ENCODE results near the gene KPNA6. TPM values are rescaled to one million over a fixed set of nuclear protein-coding genes. Genes with fewer than 3 reads are reported as not detected.

KPNA6 gene
- total and polyA plus RNA-seq, 2 of the 13 experiments (the other 11 are each of a cell fraction or from before 2014, with no cell fraction given) = 22.0 to 47.5 TPM

GRCh38 chr1:32221980-32222755, 114.3 kb downstream of the KPNA6 start, which contains the start of the genes EIF3I and TMEM234 (continued):
- TF ChIP-seq NFE2L1 (CRISPR knock-in tag; IDR thresholded peaks at IDR 0.05; ENCODE audit: borderline replicate concordance) (no peak), U2AF2 (IDR thresholded peaks at IDR 0.05; ENCODE audit: low read depth, low read length) (peak; percentile 97), MTA1 (CRISPR knock-in tag; IDR thresholded peaks at IDR 0.05; ENCODE audit: borderline replicate concordance) (no peak), HOXA7 (CRISPR knock-in tag; IDR thresholded peaks at IDR 0.05) (no peak), ZNF556 (CRISPR knock-in tag; IDR thresholded peaks at IDR 0.05; ENCODE audit: borderline replicate concordance) (peak; percentile 66; the same call in 1 of the 2 replicates), ZNF318 (CRISPR knock-in tag; IDR thresholded peaks at IDR 0.05) (no peak), SNAPC5 (CRISPR knock-in tag; IDR thresholded peaks at IDR 0.05; ENCODE audit: borderline replicate concordance) (no peak), MXD1 (CRISPR knock-in tag; IDR thresholded peaks at IDR 0.05) (peak; percentile 28; the same call in 1 of the 2 replicates), KDM2A (CRISPR knock-in tag; IDR thresholded peaks at IDR 0.05; ENCODE audit: borderline replicate concordance, low read depth) (peak; percentile 79; the same call in 1 of the 2 replicates), ZNF672 (CRISPR knock-in tag; IDR thresholded peaks at IDR 0.05) (no peak), ZNF343 (CRISPR knock-in tag; IDR thresholded peaks at IDR 0.05) (no peak), ZNF432 (CRISPR knock-in tag; IDR thresholded peaks at IDR 0.05; ENCODE audit: borderline replicate concordance) (no peak), TIGD3 (CRISPR knock-in tag; IDR thresholded peaks at IDR 0.05; ENCODE audit: borderline replicate concordance) (no peak), SMARCE1 (IDR thresholded peaks at IDR 0.05; ENCODE audit: borderline replicate concordance) (no peak), DR1 (CRISPR knock-in tag; IDR thresholded peaks at IDR 0.05) (no peak), IRX3 (CRISPR knock-in tag; IDR thresholded peaks at IDR 0.05; ENCODE audit: borderline replicate concordance, low read depth) (no peak), SMAD1 (CRISPR knock-in tag; IDR thresholded peaks at IDR 0.05; ENCODE audit: borderline replicate concordance, low read depth) (peak; percentile 59; the same call in 1 of the 2 replicates), SRSF9 (IDR thresholded peaks at IDR 0.05; ENCODE audit: borderline replicate concordance, insufficient read depth, low read depth, low read length, poor library complexity, severe bottlenecking) (no peak)
